Measurements from ENCODE around the gene TDP2.
A peak's percentile ranks its signal among the peaks of the same experiment; 100 is the strongest.
"Not testable (repeated sequence)": the region's sequence is repeated elsewhere in the genome, so short reads cannot be mapped to it uniquely, and the experiment has no call there.

TDP2 gene

GRCh38 chr6:24673625-24674024 is 6.9 kb upstream of the TDP2 start:
- no peak for DNase-seq (ENCODE audit: low read depth in 1 of 2, low spot score in 1 of 2)
- TF ChIP-seq CTCF (IDR thresholded peaks at IDR 0.05; ENCODE audit: insufficient read depth, low read length): no peak
- no peak for TF ChIP-seq POLR2AphosphoS5 (IDR thresholded peaks at IDR 0.05; ENCODE audit: low read depth)
- no peak for TF ChIP-seq SPI1 (IDR thresholded peaks at IDR 0.05; ENCODE audit: borderline replicate concordance, low read depth)
- no peak for TF ChIP-seq REST (IDR thresholded peaks at IDR 0.05; ENCODE audit: insufficient replicate concordance, low read depth)
- TF ChIP-seq GABPA (IDR thresholded peaks at IDR 0.05; ENCODE audit: low read depth): no peak
- Histone ChIP-seq H3K4me3 (replicated peaks; ENCODE audit: insufficient read depth, low read length) (no peak overlapping the region), H3K27me3 (ENCODE audit: insufficient read depth, poor library complexity, severe bottlenecking) (no peaks in the 10 kb centered on the region), H3K27ac (replicated peaks) (no peak overlapping the region)

GRCh38 chr6:24672620-24673182 is 6.0 kb upstream of the TDP2 start:
- H3K27ac ChIP-seq (replicated peaks): no peak overlapping the region
- no peak for DNase-seq (ENCODE audit: low read depth in 1 of 2, low spot score in 1 of 2)
- no peak for TF ChIP-seq GABPA (IDR thresholded peaks at IDR 0.05; ENCODE audit: low read depth)
- no peak for TF ChIP-seq SPI1 (IDR thresholded peaks at IDR 0.05; ENCODE audit: borderline replicate concordance, low read depth)
- no peak for TF ChIP-seq CTCF (IDR thresholded peaks at IDR 0.05; ENCODE audit: insufficient read depth, low read length)
- no peak for TF ChIP-seq POLR2AphosphoS5 (IDR thresholded peaks at IDR 0.05; ENCODE audit: low read depth)
- no peak for TF ChIP-seq REST (IDR thresholded peaks at IDR 0.05; ENCODE audit: insufficient replicate concordance, low read depth)

GRCh38 chr6:24671077-24671476 is 4.4 kb upstream of the TDP2 start:
- H3K4me3 ChIP-seq (replicated peaks; ENCODE audit: insufficient read depth, low read length); H3K27me3 ChIP-seq (ENCODE audit: insufficient read depth, poor library complexity, severe bottlenecking); DNase-seq (ENCODE audit: low read depth in 1 of 2, low spot score in 1 of 2); H3K27ac ChIP-seq (replicated peaks): not testable (repeated sequence)

More at GRCh38 chr6:24672620-24673182, 6.0 kb upstream of the TDP2 start:
- Histone ChIP-seq H3K4me3 (replicated peaks; ENCODE audit: insufficient read depth, low read length) (no peak overlapping the region), H3K27me3 (ENCODE audit: insufficient read depth, poor library complexity, severe bottlenecking) (no peaks in the 10 kb centered on the region)

GRCh38 chr6:24670492-24670891 is 3.8 kb upstream of the TDP2 start:
- H3K27ac ChIP-seq (replicated peaks); H3K27me3 ChIP-seq (ENCODE audit: insufficient read depth, poor library complexity, severe bottlenecking); H3K4me3 ChIP-seq (replicated peaks; ENCODE audit: insufficient read depth, low read length); DNase-seq (ENCODE audit: low read depth in 1 of 2, low spot score in 1 of 2): not testable (repeated sequence)

- Histone ChIP-seq H3K4me3 (replicated peaks; ENCODE audit: insufficient read depth, low read length) (peak overlapping the region; percentile 70), H3K27ac (replicated peaks) (peak overlapping the region; percentile 79), H3K27me3 (ENCODE audit: insufficient read depth, poor library complexity, severe bottlenecking) (no peaks in the 10 kb centered on the region)
- DNase-seq (ENCODE audit: low read depth in 1 of 2, low spot score in 1 of 2): no peak
- no peak for TF ChIP-seq CTCF (IDR thresholded peaks at IDR 0.05; ENCODE audit: insufficient read depth, low read length)
- TF ChIP-seq REST (IDR thresholded peaks at IDR 0.05; ENCODE audit: insufficient replicate concordance, low read depth): peak; percentile 16
Observed at GRCh38 chr6:24668997-24669361, 2.3 kb upstream of the TDP2 start.

Data from HL-60 (cell line).